HG02571 (cell line): ENCODE results near the gene TRMT61A.

Experiments used
- ATAC-seq: cut with Tn5 transposase; IDR thresholded peaks from one replicate; pipeline ENCODE4 v1.9.1; 2021; ENCODE audit warnings: mild to moderate bottlenecking, moderate library complexity; ENCODE audit not compliant: unreplicated experiment

TRMT61A gene

DNA sequence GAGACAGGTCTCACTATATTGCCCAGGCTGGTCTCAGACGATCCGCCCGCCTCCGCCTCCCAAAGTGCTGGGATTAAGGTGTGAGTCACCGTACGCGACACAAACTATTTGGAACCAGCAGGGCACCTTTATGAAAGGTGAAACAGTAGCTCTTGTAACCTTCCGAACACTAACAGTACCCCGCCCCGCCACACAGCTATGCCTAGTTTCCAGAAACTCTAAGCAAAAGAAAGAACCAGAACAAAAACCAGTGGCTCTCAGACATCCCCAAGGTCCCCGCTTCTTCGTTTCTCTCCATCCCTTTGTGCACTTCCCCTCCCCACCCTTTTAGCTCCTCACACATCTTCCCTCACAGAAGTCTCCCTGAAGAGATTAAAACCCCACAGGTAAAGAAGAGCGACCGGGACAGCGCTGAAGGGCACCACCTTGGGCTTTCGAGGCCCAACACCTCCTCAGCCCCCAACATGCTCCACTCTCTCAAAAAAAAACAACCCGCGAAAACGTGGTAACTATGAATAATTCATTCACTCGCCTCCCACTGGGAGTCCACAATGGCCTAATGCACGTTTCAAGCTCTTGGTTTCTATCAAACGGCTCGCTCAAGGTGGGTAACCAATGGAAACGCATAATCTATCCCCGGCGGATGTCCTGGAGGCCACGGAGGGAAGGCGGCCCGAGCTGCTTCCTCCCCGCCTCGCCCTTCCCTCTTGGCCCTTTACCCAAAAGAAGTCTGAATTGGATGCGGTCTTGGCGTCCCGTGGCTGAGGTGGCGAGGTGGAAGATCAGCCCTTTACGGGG lies 32.6 kb downstream of the TRMT61A start:
- ATAC-seq: peak; percentile 13

DNA sequence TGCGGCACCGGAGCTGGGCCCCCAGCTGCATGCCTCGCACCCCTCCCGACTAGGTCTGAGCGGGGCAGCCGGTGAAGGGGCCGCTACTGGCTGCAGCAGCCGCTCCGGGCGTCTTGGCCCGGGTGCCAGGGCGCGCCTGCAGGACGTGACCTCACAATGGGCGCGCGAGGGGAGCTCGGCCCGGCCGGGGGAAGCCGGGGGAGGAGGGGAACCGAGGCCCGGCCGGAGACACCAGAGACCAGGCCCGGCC lies 33.1 kb downstream of the TRMT61A start:
- ATAC-seq: peak; percentile 20

DNA sequence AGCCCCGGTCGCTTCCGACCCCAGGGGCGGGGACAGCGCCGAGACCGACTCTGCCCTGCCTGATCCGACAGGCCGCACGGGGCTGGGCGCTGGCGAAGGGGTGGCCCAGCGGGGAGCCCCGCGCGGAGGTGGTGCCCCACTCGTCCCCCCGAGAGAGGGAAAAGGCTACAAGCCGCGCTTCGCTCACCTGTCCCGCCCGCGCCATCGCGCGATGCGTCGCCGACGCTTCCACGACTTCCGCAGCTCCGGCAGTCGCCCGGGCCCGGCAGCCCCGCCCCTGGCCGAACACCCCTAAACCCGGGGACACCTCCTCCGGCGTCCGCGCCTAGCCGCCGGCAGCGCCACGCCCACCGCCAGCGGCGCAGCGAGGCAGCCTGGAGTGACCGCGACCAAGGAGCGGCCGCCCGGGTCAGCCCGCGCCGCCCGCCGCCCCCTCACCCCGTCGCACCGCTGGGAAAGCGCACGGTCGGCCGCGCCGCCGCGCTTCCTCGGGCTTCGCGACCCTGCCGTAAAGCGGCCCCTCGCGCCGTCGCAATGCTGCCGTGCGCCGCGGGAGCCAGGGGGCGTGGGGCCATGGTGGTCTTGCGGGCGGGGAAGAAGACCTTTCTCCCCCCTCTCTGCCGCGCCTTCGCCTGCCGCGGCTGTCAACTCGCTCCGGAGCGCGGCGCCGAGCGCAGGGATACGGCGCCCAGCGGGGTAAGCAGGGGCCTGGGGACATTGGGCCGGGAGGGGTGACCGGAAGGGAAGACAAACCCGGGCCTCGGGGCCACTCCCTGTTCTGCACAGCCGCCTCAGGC lies 33.6 kb downstream of the TRMT61A start, which contains the start of the genes BAG5 and COA8:
TSS of gene BAG5 (minus strand) at position 229 of the 797 bp plus-strand sequence. CDS start 1,493 bp downstream, outside the sequence.
TSS of gene COA8 (plus strand) at position 532 of the 797 bp plus-strand sequence. CDS start at position 574, 42 bp downstream.
- ATAC-seq: peak; percentile 72

DNA sequence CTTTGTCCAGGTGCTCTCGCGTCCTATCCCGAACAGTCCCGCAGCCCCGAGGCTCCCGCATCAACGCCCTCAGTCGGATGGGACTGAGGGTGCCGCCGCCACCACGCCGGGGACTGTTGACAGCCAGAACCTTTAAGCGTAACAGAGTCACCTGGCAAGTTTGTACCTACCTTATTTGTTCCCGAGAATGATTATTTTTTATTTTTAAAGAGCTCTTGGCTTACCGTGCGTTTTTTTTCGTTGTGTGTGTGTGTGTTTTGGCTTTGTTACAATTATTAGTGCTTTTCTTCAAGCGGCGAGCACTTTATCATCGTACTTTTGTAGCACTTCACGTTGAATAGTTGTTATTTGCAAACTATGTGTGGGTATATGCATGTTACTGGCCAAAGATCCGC lies 34.2 kb downstream of the TRMT61A start:
- no peak for ATAC-seq

DNA sequence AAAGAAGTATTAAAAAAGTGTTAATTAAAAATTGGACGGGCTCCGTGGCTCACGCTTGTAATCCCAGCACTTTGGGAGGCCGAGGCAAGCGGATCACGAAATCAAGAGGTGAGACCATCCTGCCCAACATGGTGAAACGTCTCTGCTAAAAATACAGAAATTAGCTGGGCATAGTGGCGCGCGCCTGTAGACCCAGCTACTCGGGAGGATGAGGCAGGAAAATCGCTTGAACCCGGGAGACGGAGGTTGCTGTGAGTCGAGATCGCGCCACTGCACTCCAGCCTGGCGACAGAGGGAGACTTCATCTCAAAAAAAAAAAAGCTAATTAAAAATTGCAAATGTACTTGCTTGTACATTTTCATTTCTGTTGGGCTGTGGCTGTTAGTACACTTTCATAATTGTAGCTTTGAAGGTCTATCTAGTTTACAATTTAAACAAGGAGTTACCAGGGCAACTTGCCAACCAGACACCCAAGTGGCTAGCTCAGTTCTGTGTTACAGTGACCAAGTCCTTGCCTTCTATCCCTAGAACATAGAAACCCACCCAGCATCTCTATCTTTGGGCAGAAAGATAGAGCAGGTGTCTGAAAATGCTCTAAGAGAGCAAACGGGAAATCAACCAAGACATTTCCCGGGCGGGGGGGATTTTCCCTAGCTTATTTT lies 35.0 kb downstream of the TRMT61A start:
- ATAC-seq: no peak

DNA sequence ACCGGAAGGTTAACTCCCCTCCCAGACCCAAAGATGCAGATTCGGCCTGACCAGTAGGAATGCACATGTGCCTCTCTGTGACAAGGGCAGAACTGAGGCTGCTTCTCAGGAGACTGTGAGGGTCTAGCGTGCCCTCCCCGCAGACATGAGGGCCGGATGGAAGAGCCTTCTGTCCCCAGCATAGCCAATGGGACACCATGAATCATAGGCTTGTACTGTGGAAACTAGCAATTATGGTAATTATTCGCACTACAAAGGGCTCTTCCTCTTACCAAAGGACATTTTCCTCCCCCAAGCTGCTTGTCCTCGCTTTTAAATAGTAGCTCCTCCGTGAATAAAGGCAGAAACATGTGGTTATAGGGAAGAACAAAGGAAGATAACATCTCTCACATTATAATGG lies 40.0 kb downstream of the TRMT61A start:
- no peak for ATAC-seq

DNA sequence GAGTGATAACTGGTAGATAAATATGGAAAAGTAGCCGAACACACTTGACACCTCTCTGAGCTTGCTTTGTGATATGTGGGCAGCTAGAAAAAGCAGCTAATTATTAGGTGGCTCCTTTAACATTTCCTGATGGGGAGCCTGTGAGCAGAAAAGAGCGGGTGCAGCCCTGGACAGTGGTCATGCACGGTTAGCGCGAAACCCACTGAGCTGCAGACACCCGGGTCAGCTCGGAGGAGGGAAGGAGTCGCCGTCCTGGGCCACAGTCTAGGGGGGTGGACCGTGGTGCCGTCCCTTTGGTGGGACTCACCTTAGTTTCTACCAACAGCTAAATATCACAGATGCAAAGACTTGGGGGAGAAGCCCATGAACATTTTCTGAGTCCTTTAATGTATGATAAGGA lies 40.4 kb downstream of the TRMT61A start:
- ATAC-seq: no peak

DNA sequence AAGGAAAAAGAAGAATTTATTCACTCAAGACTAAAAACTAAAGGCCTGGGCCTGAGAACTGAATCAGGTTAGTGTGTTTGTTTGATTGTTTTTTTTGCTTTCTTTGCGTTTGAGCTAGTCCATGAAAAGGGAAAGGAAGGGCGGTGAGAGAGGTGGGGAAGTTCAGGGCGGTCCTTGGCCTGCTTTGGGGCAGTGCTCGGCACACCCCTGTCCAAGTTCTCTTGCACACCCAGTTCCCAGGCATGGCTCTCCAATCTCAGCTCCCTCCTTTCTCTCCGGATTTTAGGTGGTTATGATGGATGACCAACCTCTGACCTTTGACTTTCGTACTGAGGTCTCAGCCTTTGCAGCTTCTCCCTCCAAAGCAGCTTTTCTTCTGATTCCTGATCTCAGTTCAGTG lies 45.1 kb downstream of the TRMT61A start:
- no peak for ATAC-seq

DNA sequence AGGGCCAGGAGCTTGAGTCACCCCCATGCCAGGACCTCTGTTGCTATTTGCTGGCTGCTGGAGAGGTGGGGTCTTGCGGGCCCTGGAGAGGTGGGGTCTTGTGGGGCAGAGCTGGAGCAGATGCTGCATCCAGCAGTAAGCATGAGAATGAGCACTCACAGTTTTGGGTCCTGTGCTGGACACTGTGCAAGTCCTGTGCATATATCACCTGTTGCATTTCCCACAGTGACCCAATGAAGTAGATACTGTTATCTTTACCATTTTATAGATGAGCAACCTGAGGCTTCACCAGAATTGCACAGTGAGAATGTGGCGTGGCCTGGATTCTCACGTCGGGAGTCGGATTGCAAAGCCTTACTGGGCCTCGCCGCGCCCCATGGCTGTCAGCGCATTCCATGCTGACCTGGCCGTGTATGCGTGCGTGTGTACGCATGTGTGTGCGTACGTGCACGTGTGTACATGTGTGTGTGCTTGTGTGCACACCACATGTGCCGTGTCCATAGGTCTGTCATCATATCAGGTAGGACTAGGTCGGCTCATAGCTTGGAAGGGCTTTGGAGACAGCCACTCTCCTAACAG lies 45.8 kb downstream of the TRMT61A start:
- ATAC-seq: no peak

DNA sequence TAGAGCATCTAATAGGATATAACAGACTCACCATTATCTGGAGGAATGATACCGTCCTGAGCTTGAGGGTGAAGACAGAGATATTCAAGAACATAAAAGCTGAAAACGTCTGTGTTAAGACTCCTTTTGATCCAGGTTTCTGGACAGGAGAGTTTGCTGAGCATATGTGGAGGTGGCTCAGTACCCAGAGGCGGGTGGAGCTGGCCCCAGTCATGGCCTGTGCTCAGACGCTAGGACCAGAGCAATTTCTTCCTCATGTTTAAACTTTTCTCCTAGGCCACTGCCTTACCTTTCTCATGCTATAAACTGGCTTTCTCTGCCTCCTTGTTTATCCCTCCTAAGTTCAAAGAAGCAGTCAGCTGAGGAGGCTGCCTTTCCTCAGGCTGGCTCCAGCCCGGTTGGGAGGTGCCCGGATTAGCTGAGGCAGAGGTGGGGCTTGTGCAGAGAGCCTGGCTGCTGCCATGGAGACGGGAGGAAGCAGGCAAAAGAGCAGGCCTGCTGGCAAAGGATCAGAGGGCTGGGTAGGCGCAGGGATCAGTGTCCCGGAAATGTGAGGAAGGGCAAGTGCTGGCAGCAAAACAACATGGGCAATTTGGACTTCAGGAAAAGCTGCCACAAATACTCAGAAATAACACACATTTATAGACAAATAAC lies 47.5 kb downstream of the TRMT61A start:
- no peak for ATAC-seq

DNA sequence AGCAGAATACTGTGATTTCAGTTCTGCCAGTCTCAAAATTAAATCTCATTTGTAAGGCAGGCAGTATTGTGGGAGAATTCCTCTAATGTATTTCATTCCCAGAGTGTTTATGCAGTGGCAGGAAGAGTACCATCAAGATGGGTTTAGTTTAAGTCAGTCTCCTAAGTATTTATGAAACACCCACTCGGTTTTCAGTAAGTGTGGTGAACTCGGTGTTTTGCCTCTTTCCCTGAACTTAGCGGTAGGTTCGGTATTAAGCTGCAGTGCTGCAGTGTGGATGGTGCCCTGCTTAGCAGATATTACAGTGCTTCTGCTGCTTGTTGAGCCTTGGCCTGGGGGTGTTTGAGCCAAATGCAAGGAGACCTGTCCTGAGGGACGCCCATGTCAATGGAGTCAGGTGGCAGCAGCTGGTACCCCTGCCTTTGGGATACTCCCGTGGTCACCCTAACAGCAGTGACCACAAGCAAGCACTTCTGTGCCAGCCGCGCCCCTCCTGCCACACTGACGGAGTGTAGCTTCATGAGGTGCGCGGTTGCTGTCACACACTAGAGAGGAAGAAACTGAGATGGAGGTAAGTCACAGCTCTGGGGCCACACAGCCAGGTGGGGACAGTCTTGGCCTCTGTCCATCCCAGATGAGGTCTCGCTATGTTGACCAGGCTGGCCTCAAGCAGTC lies 49.5 kb downstream of the TRMT61A start:
- no peak for ATAC-seq

DNA sequence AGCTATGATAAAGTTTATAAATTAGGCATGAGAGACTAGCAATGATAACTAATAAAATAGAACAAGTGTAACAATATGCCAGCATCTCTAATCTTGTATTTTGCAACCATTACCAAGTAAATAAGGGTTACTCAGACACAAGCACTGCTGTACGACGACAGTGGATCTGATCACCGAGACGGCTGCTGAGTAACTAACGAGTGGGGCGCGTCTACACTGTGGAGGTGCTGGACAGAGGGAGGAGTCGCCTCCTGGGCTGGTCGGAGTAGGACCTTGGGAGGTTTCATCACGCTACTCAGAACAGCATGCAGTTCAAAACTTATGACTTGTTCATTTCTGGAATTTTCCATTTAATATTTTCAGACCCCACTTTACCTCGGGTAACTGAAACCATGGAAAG lies 52.2 kb downstream of the TRMT61A start:
- no peak for ATAC-seq

DNA sequence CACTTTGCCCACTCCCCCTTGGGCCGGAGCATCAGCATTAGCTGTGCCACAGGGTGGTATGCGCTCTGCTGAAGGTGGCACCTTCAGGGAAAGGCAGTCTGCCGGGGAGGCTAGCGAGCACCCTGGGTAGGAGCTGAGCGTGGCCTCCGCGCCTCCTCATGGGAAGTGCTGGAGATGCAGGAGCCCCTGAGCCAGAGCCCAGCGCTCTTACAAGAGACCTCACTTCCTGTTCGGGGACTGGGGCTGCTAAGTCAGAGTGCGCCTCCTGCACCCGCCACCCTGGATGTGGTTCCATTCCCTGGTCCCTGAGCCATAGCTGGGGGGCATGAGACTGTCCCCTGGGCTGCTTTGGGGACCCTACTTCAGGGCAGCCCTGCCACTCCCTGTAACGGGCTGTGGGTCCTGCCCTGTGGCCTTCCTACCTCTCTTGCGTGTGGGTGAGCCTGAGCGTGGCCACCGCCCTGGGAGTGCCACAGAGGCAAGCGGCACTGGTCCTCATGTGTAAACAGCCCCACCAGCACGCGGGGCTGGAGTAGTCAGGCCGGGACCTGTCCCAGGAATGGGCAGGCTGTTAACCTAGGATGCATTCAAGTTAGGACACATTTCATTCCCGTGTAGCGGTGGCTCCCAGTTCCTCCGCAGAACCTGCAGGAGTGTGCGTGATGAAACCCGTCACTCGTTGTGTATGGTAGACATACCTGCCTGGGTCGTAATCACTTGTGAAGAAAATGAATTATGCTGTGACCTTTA lies 53.1 kb downstream of the TRMT61A start:
- ATAC-seq: no peak

DNA sequence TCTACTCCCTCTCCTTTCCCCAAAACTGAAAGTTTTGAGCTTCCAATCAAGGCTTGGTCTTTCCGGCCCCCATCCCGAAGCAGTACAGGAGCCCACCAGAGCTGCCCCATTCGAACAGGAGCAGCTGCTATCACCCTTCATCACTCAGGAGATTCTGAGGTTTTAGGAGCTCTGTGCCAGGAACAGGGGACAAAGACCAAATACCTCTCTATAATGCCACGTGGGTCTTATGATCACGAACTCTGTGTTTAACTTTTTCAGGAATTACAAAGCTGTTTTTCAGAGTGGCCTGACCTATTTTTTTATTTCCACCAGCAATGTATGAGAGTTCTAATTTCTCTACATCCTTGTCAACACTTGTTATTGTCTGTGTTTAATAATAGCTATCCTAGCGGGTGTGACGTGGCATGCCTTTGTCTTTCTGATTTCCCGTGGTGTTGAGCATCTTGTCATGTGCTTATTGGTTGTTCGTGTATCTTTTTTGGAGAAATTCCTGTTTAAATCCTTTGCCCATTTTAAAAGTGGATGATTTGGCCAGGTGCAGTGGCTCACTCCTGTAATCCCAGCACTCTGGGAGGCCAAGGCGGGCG lies 55.4 kb downstream of the TRMT61A start:
- no peak for ATAC-seq
